ENCODE measurements around the gene CHMP4B.

The CHMP4B gene

GRCh38 chr20:33875534-33876026 is 64.4 kb downstream of the CHMP4B start:
- H3K4me1 ChIP-seq (ENCODE audit: control insufficient read depth, insufficient read depth, low read length) = peaks cover 7% of the 10 kb centered on the region; the same call in 1 of the 2 replicates
- no peaks in the 10 kb centered on the region for H3K27me3 ChIP-seq (ENCODE audit: control insufficient read depth, insufficient read depth, low read length)
- H3K9ac ChIP-seq (ENCODE audit: low read length) = no peak overlapping the region
- no peak overlapping the region for H3K27ac ChIP-seq (ENCODE audit: low read depth, low read length)
- H3K36me3 ChIP-seq (ENCODE audit: control insufficient read depth, insufficient read depth, low read length) = no peaks in the 10 kb centered on the region
- peaks cover 10% of the 10 kb centered on the region; the same call in 1 of the 2 replicates for H3K9me3 ChIP-seq (ENCODE audit: control insufficient read depth, insufficient read depth, low read depth, low read length)
- H3K4me3 ChIP-seq (ENCODE audit: low read depth, low read length) = no peak overlapping the region

GRCh38 chr20:33878583-33878982 is 67.4 kb downstream of the CHMP4B start:
- Histone ChIP-seq H3K9me3 (ENCODE audit: control insufficient read depth, insufficient read depth, low read depth, low read length) (peaks cover 10% of the 10 kb centered on the region; the same call in 1 of the 2 replicates), H3K27me3 (ENCODE audit: control insufficient read depth, insufficient read depth, low read length) (no peaks in the 10 kb centered on the region), H3K4me3 (ENCODE audit: low read depth, low read length) (no peak overlapping the region), H3K36me3 (ENCODE audit: control insufficient read depth, insufficient read depth, low read length) (no peaks in the 10 kb centered on the region), H3K27ac (ENCODE audit: low read depth, low read length) (no peak overlapping the region), H3K4me1 (ENCODE audit: control insufficient read depth, insufficient read depth, low read length) (peaks cover under 1% of the 10 kb centered on the region; the same call in 1 of the 2 replicates), H3K9ac (ENCODE audit: low read length) (no peak overlapping the region)

DNA sequence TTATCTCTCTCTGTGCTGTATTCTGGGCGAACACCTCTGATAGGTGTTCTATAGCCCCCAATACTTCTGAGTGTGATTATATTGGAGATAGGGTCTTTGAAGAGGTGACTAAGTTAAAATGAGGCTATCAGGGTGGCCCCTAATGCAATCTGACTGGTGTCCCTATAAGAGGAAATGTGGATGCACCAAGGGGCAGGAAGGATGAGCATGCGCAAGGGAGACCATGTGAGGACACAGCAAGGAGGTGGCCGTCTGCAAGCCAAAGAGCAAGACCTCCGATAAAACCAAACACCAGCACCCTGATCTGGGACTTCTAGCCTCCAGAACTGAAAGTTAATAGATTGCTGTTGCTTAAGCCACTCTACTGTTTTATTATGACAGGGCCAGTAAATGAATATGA is 69.2 kb downstream of the CHMP4B start:
- H3K4me3 ChIP-seq (ENCODE audit: low read depth, low read length) = no peak overlapping the region
- H3K4me1 ChIP-seq (ENCODE audit: control insufficient read depth, insufficient read depth, low read length) = no peaks in the 10 kb centered on the region
- no peak overlapping the region for H3K27ac ChIP-seq (ENCODE audit: low read depth, low read length)
- H3K27me3 ChIP-seq (ENCODE audit: control insufficient read depth, insufficient read depth, low read length) = no peaks in the 10 kb centered on the region
- no peaks in the 10 kb centered on the region for H3K36me3 ChIP-seq (ENCODE audit: control insufficient read depth, insufficient read depth, low read length)
- peaks cover 11% of the 10 kb centered on the region; the same call in 1 of the 2 replicates for H3K9me3 ChIP-seq (ENCODE audit: control insufficient read depth, insufficient read depth, low read depth, low read length)
- H3K9ac ChIP-seq (ENCODE audit: low read length) = no peak overlapping the region

DNA sequence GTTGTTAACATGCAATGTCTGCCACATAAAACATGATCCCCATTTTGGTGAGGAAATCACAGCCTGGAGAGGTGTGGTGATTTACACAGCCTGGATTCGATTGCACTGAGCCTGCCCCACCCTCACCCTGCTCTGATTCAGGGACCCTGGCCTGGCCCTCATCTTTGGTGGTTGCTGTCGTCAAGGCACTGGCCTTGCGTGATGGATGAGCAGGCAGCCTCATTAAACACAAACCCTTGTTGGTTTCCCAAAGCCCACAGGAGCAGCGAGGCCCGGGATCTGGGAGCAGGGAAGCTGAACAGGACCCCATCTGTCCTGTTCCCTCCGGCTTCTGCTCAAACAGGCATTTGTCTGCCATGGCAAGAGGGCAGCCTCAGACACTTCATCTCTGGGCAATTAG is 70.8 kb downstream of the CHMP4B start:
- no peak overlapping the region for H3K27ac ChIP-seq (ENCODE audit: low read depth, low read length)
- H3K4me3 ChIP-seq (ENCODE audit: low read depth, low read length) = no peak overlapping the region
- H3K9ac ChIP-seq (ENCODE audit: low read length) = no peak overlapping the region
- peaks cover 14% of the 10 kb centered on the region; the same call in 1 of the 2 replicates for H3K9me3 ChIP-seq (ENCODE audit: control insufficient read depth, insufficient read depth, low read depth, low read length)
- no peaks in the 10 kb centered on the region for H3K4me1 ChIP-seq (ENCODE audit: control insufficient read depth, insufficient read depth, low read length)
- H3K36me3 ChIP-seq (ENCODE audit: control insufficient read depth, insufficient read depth, low read length) = no peaks in the 10 kb centered on the region
- H3K27me3 ChIP-seq (ENCODE audit: control insufficient read depth, insufficient read depth, low read length) = no peaks in the 10 kb centered on the region

DNA sequence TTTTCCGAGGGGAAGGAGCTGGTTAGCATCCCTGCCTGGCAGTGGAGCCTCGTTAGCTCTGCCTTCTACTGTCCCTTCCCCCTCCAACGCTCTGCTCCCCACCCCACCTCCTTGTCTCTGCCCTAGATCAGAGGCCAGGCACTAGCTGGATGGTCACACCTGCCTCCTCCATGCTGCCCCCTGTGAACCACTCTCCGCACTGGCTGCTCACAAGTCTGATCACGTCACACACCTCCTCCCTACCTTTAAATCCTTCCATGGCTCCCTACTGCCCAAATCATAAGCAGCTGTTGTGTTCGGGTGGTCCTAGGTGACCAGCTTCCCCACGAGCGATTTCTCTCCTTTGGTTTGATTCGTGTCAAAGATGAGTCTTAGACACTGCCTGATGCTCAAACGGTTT is 71.3 kb downstream of the CHMP4B start:
- Histone ChIP-seq H3K4me3 (ENCODE audit: low read depth, low read length) (no peak overlapping the region), H3K9ac (ENCODE audit: low read length) (no peak overlapping the region), H3K27ac (ENCODE audit: low read depth, low read length) (no peak overlapping the region)

GRCh38 chr20:33883164-33883563 is 72.0 kb downstream of the CHMP4B start:
- peaks cover 12% of the 10 kb centered on the region; the same call in 1 of the 2 replicates for H3K9me3 ChIP-seq (ENCODE audit: control insufficient read depth, insufficient read depth, low read depth, low read length)
- H3K27ac ChIP-seq (ENCODE audit: low read depth, low read length) = no peak overlapping the region
- H3K4me1 ChIP-seq (ENCODE audit: control insufficient read depth, insufficient read depth, low read length) = no peaks in the 10 kb centered on the region
- H3K9ac ChIP-seq (ENCODE audit: low read length) = no peak overlapping the region
- H3K36me3 ChIP-seq (ENCODE audit: control insufficient read depth, insufficient read depth, low read length) = no peaks in the 10 kb centered on the region
- no peaks in the 10 kb centered on the region for H3K27me3 ChIP-seq (ENCODE audit: control insufficient read depth, insufficient read depth, low read length)
- H3K4me3 ChIP-seq (ENCODE audit: low read depth, low read length) = no peak overlapping the region

More for the DNA sequence above, 71.3 kb downstream of the CHMP4B start:
- no peaks in the 10 kb centered on the region for H3K4me1 ChIP-seq (ENCODE audit: control insufficient read depth, insufficient read depth, low read length)
- H3K9me3 ChIP-seq (ENCODE audit: control insufficient read depth, insufficient read depth, low read depth, low read length) = peaks cover 14% of the 10 kb centered on the region; the same call in 1 of the 2 replicates
- H3K36me3 ChIP-seq (ENCODE audit: control insufficient read depth, insufficient read depth, low read length) = no peaks in the 10 kb centered on the region
- H3K27me3 ChIP-seq (ENCODE audit: control insufficient read depth, insufficient read depth, low read length) = no peaks in the 10 kb centered on the region

GRCh38 chr20:33884633-33885032 is 73.5 kb downstream of the CHMP4B start:
- H3K9ac ChIP-seq (ENCODE audit: low read length) = no peak overlapping the region
- no peak overlapping the region for H3K4me3 ChIP-seq (ENCODE audit: low read depth, low read length)
- H3K27ac ChIP-seq (ENCODE audit: low read depth, low read length) = no peak overlapping the region
- no peaks in the 10 kb centered on the region for H3K27me3 ChIP-seq (ENCODE audit: control insufficient read depth, insufficient read depth, low read length)
- no peaks in the 10 kb centered on the region for H3K36me3 ChIP-seq (ENCODE audit: control insufficient read depth, insufficient read depth, low read length)
- no peaks in the 10 kb centered on the region for H3K4me1 ChIP-seq (ENCODE audit: control insufficient read depth, insufficient read depth, low read length)
- H3K9me3 ChIP-seq (ENCODE audit: control insufficient read depth, insufficient read depth, low read depth, low read length) = peaks cover 4% of the 10 kb centered on the region; the same call in 1 of the 2 replicates

DNA sequence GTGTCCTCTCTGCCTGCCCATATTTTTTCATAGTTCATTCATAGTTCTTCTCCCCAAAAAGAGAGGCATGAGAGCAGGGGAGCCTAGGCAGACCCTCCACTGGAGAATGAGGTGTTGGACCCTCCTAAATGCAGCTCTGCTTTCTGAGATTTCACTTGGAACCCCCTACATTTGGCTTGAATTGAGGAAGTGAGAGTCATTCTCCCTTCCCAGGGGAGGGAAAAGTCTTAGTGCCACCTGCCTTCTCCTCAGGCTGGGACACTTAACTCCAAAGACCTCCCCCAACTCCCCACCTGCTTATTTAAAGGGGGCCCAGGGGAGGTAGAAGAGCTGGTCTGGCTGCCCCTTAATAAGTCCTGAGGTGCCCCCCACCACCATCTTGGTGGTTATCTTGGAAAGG is 78.2 kb downstream of the CHMP4B start:
- Histone ChIP-seq H3K36me3 (ENCODE audit: control insufficient read depth, insufficient read depth, low read length) (no peaks in the 10 kb centered on the region), H3K27me3 (ENCODE audit: control insufficient read depth, insufficient read depth, low read length) (no peaks in the 10 kb centered on the region), H3K4me1 (ENCODE audit: control insufficient read depth, insufficient read depth, low read length) (no peaks in the 10 kb centered on the region), H3K9ac (ENCODE audit: low read length) (no peak overlapping the region), H3K4me3 (ENCODE audit: low read depth, low read length) (no peak overlapping the region), H3K27ac (ENCODE audit: low read depth, low read length) (no peak overlapping the region), H3K9me3 (ENCODE audit: control insufficient read depth, insufficient read depth, low read depth, low read length) (peaks cover 4% of the 10 kb centered on the region; the same call in 1 of the 2 replicates)

GRCh38 chr20:33890557-33890956 is 79.4 kb downstream of the CHMP4B start:
- H3K9ac ChIP-seq (ENCODE audit: low read length) = no peak overlapping the region
- H3K9me3 ChIP-seq (ENCODE audit: control insufficient read depth, insufficient read depth, low read depth, low read length) = peaks cover 2% of the 10 kb centered on the region; the same call in 1 of the 2 replicates
- H3K27me3 ChIP-seq (ENCODE audit: control insufficient read depth, insufficient read depth, low read length) = no peaks in the 10 kb centered on the region; the same call in 1 of the 2 replicates
- H3K27ac ChIP-seq (ENCODE audit: low read depth, low read length) = no peak overlapping the region
- H3K4me1 ChIP-seq (ENCODE audit: control insufficient read depth, insufficient read depth, low read length) = no peaks in the 10 kb centered on the region
- no peaks in the 10 kb centered on the region for H3K36me3 ChIP-seq (ENCODE audit: control insufficient read depth, insufficient read depth, low read length)
- no peak overlapping the region for H3K4me3 ChIP-seq (ENCODE audit: low read depth, low read length)

GRCh38 chr20:33893314-33893713 is 82.2 kb downstream of the CHMP4B start:
- H3K9me3 ChIP-seq (ENCODE audit: control insufficient read depth, insufficient read depth, low read depth, low read length) = no peaks in the 10 kb centered on the region
- H3K36me3 ChIP-seq (ENCODE audit: control insufficient read depth, insufficient read depth, low read length) = no peaks in the 10 kb centered on the region
- no peaks in the 10 kb centered on the region for H3K4me1 ChIP-seq (ENCODE audit: control insufficient read depth, insufficient read depth, low read length)
- H3K9ac ChIP-seq (ENCODE audit: low read length) = no peak overlapping the region
- H3K4me3 ChIP-seq (ENCODE audit: low read depth, low read length) = no peak overlapping the region
- no peak overlapping the region for H3K27ac ChIP-seq (ENCODE audit: low read depth, low read length)
- no peaks in the 10 kb centered on the region; the same call in 1 of the 2 replicates for H3K27me3 ChIP-seq (ENCODE audit: control insufficient read depth, insufficient read depth, low read length)

DNA sequence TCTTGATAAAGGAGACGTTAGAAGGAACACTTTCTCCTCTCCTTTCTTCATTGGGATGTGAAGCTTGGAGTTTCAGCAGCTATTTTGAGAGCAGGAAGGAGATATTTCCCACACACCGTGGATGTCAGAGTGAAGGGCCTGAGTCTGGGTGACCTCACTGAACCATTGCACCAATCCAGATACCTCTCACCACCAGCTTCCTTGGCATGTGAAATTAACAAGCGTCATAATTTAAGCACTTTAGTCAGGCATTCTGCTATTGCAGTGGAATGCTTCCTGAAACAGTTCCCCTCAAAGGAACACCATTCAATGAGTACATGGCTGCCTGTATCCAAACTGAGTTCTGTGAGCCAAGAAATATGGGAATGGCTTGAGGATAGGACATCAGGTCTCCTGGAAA is 83.7 kb downstream of the CHMP4B start:
- no peak overlapping the region for H3K4me3 ChIP-seq (ENCODE audit: low read depth, low read length)
- no peaks in the 10 kb centered on the region for H3K36me3 ChIP-seq (ENCODE audit: control insufficient read depth, insufficient read depth, low read length)
- H3K27ac ChIP-seq (ENCODE audit: low read depth, low read length) = no peak overlapping the region
- no peak overlapping the region for H3K9ac ChIP-seq (ENCODE audit: low read length)
- no peaks in the 10 kb centered on the region for H3K9me3 ChIP-seq (ENCODE audit: control insufficient read depth, insufficient read depth, low read depth, low read length)
- H3K4me1 ChIP-seq (ENCODE audit: control insufficient read depth, insufficient read depth, low read length) = no peaks in the 10 kb centered on the region
- H3K27me3 ChIP-seq (ENCODE audit: control insufficient read depth, insufficient read depth, low read length) = no peaks in the 10 kb centered on the region; the same call in 1 of the 2 replicates
